HG03460 (cell line): ENCODE data around the gene FBXL5.
"Not testable (repeated sequence)": the region's sequence is repeated elsewhere in the genome, so short reads cannot be mapped to it uniquely, and the experiment has no call there.

Source experiments
- ATAC-seq: cut with Tn5 transposase; IDR thresholded peaks from one replicate; pipeline ENCODE4 v1.9.1; 2021; ENCODE audit not compliant: unreplicated experiment

FBXL5 gene

DNA sequence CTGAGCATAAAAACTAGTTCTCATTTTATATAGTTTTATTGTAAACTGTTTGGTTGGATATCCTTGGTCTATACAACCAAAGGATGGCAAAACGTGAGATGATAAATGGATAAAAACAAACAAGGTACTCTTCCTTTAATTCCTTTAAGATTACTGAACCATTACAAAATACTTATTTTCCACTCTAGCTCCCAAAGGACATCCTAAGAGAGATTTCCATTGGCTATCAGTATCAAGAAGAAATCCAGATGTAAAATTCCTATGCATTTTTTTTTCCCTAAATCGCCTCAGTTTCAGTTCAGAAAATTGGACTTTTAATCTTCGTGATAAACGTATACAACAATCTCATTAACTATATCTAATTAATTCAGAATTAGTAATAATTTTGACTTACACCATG is 2.3 kb downstream of the FBXL5 start:
- no peak for ATAC-seq

- ATAC-seq: no peak
These were observed 3.0 kb downstream of the FBXL5 start for GRCh38 chr4:15652191-15652590.

- ATAC-seq: no peak
These were observed 3.5 kb downstream of the FBXL5 start for GRCh38 chr4:15651676-15652075.

DNA sequence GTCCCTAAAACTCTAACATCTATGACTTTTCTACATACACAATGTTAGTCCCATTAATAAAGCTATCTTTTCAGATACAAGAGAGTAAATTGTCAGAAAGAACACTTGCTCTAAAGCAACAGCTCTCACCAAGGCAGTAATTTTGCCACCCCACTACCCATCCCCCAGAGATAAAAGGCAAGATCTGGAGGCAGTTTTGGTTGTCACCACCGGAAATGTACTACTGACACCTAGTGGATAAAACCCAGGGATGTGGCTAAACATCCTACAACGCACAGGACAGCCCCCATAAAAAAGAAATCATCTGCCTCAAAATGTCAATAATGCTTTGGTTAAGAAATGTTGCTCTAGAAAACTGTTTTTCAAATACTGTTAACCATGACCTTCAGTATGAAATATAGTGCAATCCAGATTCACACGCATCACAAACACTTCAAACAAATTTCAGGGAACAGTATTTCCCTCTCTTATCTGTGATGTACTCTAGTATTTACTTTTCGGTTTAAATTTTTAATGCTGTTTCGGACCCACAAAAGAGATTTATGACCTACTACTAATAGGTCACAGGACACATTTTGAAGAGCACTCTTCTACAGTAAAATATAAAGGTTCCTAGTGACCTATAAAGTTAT is 5.1 kb downstream of the FBXL5 start:
- ATAC-seq: peak; percentile 46

DNA sequence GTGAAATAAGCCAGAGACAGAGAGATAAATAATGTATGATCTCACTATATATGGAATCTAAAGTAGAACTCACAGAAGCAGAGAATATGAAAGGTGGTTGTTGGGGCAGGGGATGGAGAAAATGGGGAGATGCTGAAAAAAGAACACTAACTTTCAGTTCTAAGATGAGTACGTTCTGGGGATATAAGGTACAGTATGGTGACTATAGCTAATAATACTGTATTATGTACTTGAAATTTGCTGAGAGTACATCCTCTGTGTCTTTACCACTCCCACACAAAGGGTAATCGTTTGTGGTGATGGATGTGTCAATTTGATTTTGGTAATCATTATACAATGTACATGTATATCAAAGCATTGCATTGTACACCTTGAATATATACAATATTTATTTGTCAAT is 6.6 kb downstream of the FBXL5 start:
- no peak for ATAC-seq

DNA sequence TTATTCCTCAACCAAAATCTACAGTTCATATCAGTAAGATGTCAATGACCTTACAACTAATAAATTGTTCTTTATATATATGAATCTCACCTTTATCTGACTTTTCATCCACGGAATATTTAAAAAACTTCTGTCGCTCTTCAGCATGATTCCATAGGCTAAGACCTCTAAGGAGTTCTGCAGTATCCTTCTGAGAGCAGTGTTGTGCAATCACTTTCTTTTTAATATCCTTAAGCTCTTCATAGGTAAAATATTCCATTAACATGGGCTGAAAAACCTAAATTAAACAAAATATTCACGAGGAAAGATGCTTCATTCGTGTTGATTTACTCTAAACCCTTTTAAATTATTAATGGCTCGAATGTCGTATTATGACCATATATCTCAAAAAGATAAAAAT is 16.7 kb downstream of the FBXL5 start:
- no peak for ATAC-seq

DNA sequence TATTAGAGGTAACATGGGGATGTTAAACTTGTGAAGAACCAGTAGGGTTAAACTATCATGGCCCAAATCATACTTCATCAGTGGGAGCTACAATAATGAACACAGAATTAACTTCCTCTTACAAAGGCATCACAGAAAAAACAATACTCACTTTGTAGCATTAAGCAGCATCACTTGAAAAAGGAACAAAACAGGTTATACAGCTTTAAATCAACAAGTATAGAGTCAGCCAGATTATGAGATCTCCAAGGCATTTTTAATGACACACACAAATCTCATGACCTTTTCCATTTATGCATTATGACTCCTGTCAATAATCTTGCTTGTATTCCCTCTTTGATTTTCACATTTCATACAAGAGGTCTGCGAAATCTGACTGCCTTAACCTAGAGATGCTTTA is 18.3 kb downstream of the FBXL5 start:
- no peak for ATAC-seq

GRCh38 chr4:15617407-15617806 is 37.8 kb downstream of the FBXL5 start:
- not testable (repeated sequence) for ATAC-seq

DNA sequence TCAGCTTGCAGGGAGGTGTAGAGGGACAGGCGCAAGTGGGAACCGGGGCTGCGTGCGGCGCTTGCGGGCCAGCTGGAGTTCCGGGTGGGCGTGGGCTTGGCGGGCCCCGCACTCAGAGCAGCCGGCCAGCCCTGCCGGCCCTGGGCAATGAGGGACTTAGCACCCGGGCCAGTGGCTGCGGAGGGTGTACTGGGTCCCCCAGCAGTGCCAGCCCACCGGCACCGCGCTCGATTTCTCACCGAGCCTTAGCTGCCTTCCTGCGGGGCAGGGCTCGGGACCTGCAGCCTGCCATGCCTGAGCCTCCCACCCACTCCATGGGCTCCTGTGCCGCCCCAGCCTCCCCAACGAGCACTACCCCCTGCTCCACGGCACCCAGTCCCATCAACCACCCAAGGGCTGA is 40.3 kb downstream of the FBXL5 start:
- ATAC-seq: not testable (repeated sequence)

DNA sequence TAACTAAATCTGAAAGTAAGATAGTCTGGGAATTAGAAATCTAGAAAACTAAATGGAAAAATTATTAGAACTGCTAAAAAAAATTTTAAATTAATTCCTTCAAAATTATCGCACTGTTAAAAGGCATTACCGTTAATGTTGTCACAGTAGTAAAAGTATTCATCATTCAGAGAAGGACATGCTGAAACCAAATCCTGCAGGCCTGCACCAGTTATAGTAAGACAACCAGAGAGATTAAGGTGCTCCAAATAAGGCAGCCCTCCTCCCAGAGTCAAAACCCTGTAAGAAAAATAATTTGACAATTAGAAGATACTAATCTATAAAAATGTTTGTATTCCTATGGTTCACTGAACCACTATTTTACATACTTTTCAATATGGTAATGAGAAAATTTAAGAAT is 43.0 kb downstream of the FBXL5 start:
- no peak for ATAC-seq

DNA sequence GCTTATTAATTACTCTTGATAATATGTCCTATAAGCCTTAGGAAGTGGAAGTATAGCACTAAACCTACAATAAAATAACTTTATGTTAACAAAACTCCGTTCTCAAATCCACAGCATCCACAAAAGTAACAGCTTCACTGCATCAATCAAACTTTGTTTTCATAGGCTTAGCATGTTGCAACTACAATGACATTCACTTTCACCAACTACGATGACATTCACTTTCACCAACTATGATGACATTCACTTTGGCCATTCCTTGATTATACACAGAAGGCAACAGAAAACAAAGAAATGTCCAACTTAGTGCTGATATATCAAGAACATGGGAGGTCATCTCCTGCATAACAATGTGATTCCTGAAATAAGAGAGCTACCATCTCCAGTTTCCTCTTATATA is 44.3 kb downstream of the FBXL5 start:
- no peak for ATAC-seq

DNA sequence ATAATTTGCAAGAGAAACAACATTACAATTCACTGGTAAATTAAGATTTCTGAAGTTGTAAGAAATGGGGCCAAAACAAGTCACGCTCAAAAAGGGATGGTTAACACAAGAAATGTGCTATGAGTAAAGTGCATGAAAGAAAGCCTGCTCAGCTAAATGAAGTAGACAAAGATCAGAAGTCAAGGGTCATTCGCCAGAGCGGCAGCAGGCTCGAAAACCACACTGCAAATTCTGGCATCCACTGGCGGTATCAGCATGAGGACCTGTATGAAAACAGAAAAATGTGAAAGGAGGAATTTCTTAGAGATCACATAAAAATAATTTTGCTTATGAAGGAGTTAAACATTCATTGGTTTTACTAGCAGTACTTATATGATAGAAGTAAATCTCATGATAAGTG is 49.6 kb downstream of the FBXL5 start:
- no peak for ATAC-seq

- no peak for ATAC-seq
These were observed 53.3 kb downstream of the FBXL5 start for GRCh38 chr4:15601862-15602261.

- ATAC-seq: no peak
These were observed 55.0 kb downstream of the FBXL5 start for GRCh38 chr4:15600176-15600575.

DNA sequence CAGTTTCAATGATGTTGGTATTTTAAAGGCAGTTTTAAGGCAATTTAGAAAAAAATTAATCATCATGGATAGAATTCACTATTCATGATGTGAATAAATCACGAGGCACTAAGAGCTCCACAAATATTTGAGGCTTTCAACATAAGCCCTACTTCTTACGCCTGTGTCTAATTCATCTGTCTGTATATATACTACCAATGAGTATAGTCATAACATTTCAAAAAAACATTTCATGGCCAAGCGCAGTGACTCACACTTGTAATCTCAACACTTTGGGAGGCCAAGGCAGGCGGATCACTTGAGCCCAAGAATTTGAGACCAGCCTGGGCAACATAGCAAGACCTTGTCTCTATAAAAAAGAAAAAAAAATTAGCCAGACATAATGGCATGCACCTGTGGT is 56.5 kb downstream of the FBXL5 start:
- no peak for ATAC-seq

DNA sequence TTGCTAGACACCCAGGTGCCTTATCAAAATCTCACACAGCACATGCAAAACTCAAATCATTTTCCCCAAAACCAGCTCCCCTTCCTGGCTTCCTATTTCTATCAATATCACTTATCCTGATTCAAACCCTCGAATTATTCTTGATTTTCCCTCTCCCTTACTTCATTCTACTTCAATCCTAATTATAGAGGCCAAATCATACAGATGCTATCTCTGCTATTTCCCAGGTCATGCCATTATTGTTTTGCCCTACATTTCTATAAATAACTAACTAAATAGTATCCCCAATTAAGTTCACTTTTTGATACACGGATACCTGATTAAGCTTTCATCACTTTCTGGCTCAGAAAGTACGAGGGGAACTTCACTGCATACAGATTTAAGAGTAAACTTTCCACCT is 62.4 kb downstream of the FBXL5 start:
- ATAC-seq: no peak

DNA sequence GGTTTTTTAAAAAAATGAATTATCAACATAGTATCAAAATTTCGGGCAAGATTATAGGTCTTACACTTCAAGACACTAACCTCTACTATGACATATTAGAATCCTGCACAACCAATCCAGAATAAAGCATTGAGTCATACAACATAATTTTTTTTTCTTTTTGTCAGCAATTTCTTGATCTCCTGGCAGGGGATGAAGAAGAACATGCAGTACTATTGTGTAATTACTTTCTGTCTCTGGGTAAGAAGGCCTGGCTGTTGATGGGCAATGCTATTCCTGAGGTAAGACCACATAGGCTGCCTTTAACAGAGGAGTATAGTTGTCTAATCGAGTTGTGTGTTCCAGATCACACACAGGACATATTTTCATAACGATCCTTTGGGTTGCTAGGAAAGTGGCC is 67.5 kb downstream of the FBXL5 start:
- ATAC-seq: no peak

DNA sequence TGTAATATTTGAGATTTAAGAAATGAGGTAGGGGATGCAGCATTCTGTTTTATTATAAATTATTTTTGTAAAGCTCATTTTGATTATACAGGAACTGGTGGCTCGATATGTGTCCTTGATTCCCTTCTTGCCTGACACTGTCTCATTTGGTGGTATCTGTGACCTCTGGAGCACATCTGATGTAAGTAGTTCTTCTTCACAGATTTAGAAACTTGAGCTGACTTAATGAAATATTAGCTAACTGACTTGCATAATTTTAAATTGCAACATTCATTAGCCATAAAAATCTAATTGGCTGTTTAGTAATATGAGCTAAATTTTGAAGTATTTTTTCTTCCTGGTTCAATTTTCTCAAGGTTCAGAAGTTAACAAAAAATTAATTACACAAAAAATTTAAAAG is 69.1 kb downstream of the FBXL5 start:
- ATAC-seq: no peak

GRCh38 chr4:15585331-15585730 is 69.8 kb downstream of the FBXL5 start:
- ATAC-seq: no peak

- no peak for ATAC-seq
These were observed 70.4 kb downstream of the FBXL5 start for GRCh38 chr4:15584785-15585184.

GRCh38 chr4:15577508-15577907 is 77.6 kb downstream of the FBXL5 start:
- no peak for ATAC-seq

DNA sequence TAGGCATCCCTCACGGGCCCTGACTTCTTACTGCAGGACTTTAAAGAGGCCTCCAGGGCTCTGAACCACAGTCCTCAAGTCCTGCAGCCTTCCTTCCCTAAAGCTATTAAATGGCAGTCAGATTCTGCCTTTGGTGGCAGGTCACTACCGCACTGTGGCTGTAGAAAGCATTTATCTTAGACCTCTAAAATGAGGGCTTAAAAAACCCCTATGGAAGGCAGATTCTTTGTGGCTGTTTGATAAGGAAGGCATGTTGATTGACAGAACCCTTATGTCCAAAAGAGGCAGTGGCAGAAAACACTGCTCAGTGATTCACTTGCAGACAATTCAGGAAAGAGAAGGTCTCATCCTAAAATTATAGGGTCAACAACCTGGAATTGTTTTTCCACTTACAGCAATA is 79.2 kb downstream of the FBXL5 start:
- no peak for ATAC-seq

GRCh38 chr4:15569746-15570145 is 85.4 kb downstream of the FBXL5 start:
- ATAC-seq: no peak

DNA sequence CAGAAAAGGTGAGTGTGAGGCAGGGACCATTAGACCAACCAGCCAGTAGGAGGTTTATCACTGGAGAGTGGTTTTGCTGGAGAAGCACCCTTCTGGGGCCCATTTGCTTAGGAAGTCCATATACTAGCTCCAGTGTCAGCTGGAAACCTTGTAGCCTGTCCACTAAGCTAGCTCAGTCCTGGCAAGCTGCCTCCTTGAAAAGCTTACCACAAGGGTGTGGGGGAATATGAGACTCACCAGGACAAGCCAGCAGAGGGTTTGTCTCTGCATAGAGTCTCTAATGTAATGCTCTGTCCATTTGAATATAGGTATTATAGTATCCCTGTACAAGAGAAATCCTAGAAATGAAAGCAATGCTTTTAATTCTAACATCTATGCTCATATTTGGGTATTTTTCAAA is 86.3 kb downstream of the FBXL5 start:
- no peak for ATAC-seq
